GM12865 (cell line): ENCODE results near the gene MYO1B.

Source experiments
- DNase-seq: peaks from one replicate; pipeline ENCODE4 v3.0.0; 2010; ENCODE audit warnings: low read depth
- H3K4me3 ChIP-seq: 2 replicates; pipeline ENCODE4 v1.5.1; 2011; ENCODE audit warnings: mild to moderate bottlenecking, low read depth, low read length, control low read depth
- TF ChIP-seq, protein P1 (sequence below): IDR thresholded peaks from 2 replicates; pipeline ENCODE4 v1.5.1; 2011; ENCODE audit warnings: low read length, control low read depth, low read depth, inconsistent platforms; ENCODE audit not compliant: insufficient read depth; ENCODE audit errors: missing control alignments

MYO1B gene

DNA sequence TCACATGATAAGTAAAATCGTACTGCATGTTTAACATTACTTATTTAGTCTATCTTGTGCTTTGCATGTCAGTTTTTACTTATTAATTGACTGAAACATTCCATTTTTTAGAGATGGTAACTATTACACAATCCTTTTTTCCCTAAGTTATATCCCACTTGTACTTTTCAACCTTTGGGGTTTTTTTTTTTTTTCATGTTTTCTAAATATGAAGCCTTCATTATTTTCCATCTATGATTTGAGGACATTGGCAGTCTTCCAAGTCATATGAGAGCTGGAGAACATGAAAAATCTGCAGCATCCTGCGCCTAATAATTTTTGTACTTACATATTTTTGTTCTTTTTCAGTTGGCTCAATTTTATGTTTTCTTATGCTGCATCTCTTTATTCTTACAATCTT is 113.9 kb downstream of the MYO1B start:
- DNase-seq = no peak
- TF ChIP-seq, protein P1, sequence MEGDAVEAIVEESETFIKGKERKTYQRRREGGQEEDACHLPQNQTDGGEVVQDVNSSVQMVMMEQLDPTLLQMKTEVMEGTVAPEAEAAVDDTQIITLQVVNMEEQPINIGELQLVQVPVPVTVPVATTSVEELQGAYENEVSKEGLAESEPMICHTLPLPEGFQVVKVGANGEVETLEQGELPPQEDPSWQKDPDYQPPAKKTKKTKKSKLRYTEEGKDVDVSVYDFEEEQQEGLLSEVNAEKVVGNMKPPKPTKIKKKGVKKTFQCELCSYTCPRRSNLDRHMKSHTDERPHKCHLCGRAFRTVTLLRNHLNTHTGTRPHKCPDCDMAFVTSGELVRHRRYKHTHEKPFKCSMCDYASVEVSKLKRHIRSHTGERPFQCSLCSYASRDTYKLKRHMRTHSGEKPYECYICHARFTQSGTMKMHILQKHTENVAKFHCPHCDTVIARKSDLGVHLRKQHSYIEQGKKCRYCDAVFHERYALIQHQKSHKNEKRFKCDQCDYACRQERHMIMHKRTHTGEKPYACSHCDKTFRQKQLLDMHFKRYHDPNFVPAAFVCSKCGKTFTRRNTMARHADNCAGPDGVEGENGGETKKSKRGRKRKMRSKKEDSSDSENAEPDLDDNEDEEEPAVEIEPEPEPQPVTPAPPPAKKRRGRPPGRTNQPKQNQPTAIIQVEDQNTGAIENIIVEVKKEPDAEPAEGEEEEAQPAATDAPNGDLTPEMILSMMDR = no peak
- H3K4me3 ChIP-seq = no peak overlapping the region

DNA sequence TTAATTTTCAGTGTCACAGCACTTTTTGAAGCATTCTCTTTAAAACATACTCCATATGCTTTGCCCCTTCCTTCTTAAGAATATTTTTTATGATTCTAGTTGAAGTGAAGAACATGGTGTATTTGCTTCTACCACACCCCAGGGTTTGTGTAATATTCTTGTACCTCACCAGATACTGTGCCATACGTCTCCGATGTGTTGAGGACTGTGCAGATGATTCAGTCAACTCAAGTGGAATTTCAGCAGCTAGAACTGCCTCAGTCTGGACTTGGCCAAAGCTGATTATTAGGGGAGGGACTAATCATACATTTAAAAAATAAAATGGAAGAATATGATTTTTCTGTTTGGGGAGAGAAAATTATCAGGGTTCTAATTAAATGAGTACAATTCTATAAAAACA is 115.7 kb downstream of the MYO1B start:
- TF ChIP-seq, protein P1 = no peak
- H3K4me3 ChIP-seq = no peak overlapping the region
- no peak for DNase-seq

DNA sequence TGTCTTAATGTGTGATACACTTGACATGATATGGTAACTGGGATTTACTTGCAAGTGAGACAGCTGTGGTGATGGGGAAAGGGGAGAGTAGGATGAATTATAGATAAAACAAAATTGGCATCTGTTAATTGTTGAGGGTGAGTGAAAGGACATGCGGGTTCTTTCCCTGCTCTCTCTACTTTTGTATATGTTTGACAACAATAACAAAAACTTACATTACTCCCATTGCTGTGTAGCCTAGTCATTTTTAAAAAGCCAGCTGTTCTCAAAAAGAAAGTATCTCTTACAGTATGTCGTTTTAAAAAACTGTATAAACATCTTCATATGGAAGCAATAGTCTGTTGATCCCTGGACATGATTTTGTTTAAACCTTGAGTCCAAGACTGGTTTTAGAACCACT is 117.6 kb downstream of the MYO1B start:
- TF ChIP-seq, protein P1 = no peak
- no peak overlapping the region for H3K4me3 ChIP-seq
- no peak for DNase-seq

DNA sequence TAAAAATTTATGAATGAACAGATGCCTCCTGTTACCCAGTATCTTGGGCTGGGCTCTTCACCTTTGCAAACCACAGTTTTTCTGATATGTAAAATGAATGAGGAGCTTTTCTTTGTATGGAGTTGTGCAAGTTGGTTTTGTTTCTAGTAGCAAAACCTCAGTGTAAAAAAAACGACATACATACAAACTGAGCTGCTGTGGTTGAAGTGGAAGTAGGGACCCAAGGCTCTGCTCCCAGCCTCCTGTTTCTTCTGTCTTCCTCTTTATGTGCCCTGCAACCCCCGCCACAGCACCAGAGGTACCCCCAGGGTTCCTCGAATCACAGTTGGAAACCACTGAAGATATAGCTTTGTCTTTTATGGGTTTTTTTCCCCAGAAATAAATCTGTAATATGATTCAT is 118.1 kb downstream of the MYO1B start:
- no peak for DNase-seq
- TF ChIP-seq, protein P1 = no peak
- H3K4me3 ChIP-seq = no peak overlapping the region

DNA sequence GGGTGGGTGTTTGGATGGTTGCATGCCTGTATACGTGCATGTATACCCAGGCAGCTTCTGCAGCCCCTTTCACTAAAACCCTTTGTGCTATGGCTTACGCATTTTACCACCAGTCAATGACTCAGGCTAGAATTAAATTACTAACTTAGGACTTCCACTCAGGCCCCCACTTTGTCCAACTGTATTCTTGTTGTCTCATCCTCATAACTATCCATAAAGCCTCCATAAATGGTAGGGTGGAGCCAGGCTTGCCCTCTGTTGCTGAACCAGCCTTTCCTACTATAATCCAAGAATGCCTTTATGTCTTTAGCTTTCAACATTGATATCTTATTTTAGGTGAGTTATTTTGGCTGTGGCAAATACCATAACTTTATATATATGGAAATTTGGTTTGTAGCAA is 119.9 kb downstream of the MYO1B start:
- DNase-seq = no peak
- H3K4me3 ChIP-seq = no peak overlapping the region
- TF ChIP-seq, protein P1 = no peak

DNA sequence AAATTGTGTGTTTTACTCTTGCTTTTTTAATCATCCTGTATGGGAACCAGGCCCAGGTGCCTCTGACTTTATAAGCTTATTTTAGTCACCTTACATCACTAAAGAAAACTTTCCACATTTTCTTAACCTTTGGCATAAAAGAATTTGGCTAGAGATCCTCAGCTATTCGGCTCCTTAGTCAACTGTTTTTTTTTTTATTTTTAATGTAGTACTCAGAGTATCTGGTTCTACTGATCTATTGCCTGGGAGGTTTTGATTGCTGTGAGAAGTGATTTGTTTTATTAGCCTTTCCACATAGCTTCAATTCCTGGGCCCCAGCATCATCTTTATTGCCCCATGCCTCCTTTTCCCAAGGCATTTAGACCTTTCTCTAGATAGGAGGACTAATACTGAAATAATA is 121.0 kb downstream of the MYO1B start:
- H3K4me3 ChIP-seq = no peak overlapping the region
- TF ChIP-seq, protein P1 = no peak
- DNase-seq = no peak

DNA sequence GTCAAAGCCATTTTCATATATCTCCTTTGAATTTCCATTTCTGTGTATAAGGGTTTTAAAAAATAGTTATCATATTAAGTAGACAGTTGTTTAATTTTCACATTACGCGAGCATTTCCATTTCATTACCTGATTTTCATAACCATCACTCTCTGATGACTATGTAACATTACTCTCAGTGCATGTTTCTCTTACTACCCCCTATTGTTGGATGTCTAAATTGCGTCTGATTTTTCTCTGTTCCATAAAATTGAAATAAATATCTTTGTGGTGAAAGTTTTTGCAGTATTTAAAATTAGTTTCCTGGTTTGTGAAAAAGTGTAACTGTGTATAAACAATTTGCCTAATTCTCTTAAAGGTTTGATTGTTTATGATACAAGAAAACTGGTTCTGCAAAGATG is 123.8 kb downstream of the MYO1B start:
- TF ChIP-seq, protein P1 = no peak
- no peak overlapping the region for H3K4me3 ChIP-seq
- no peak for DNase-seq
